GM19240 (cell line): Measurements from ENCODE around the gene IGSF21.

Experiments used
- DNase-seq: peaks from one replicate; pipeline ENCODE4 v3.0.0; 2011; ENCODE audit warnings: low spot score; ENCODE audit not compliant: insufficient read length

Gene IGSF21

DNA sequence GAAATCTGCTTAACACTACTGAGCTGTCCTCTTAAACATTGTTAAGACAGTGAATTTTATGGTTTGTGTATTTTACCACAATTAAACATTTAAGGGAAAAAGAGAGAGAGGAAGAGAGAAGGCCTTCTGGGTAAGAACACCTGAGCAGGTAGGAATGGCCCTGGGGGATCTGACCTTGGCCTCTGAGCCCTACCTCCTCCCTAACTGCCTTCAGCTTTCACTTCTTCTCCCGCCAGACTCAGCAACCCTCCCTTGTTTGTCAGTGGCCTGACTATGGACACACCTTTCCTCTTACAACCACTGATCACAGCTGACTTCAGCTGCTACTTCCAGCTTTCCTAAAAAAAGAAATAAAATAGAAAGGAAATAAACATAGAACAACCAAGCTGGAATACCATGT, 13.5 kb upstream of the IGSF21 start:
- DNase-seq: no peak

DNA sequence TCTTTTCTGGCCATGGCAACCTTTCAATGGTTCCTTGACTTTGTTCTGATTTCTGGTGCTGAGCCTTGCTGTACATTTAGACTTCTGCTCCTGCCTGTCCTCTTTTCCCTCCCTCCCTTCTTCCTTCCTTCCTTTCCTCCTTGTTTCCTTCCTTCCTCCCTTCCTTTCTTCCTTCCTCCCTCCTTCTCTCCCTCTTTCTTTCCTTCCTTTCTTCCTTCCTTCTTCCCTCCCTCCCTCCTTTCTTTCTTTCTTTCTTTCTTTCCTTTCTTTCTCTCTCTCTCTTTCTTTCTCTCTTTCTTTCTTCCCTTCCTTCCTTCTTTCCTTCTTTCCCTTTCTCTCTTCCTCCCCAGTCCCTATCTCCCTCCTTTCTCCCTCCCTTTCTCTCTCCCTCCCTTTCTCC, 10.4 kb upstream of the IGSF21 start:
- no peak for DNase-seq

DNA sequence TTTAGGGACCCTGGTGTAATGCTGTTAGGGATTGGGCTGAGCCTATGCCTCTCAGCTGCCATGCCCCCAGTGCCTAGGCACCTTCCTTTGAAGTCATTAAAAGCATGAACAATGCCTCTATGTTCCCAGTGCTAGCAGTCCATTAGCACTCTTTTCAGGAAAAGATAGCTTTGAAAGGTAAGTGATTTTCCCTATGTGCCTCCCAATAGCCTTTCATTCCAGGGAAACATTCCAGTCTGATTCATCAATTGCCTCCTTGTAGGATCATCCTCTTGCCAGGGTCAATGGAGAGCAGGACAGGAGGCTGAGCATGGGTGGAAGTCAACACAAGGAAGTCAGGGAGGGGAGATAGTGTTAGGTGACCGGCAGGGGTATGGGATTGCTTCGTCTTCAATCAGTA, 8.6 kb upstream of the IGSF21 start:
- no peak for DNase-seq

DNA sequence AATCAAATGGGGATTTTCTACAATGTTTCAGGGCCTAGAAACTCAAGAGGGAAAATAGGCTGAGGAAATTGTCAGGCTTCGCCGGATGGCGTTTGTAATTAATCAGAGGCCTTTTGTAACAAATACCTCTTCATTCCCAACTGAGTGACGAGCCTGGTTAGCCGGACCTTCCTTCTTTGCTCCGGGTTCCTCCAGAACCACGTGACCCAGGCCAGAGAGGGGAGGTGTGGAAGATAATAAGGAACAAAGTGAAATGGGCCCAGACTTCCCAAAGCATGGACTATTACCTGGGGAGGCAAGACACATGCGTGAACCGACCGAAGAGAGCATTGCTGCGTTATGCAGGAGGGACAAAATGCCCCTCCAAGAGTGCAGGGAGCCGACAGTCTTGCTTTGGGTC, 7.5 kb upstream of the IGSF21 start:
- no peak for DNase-seq

DNA sequence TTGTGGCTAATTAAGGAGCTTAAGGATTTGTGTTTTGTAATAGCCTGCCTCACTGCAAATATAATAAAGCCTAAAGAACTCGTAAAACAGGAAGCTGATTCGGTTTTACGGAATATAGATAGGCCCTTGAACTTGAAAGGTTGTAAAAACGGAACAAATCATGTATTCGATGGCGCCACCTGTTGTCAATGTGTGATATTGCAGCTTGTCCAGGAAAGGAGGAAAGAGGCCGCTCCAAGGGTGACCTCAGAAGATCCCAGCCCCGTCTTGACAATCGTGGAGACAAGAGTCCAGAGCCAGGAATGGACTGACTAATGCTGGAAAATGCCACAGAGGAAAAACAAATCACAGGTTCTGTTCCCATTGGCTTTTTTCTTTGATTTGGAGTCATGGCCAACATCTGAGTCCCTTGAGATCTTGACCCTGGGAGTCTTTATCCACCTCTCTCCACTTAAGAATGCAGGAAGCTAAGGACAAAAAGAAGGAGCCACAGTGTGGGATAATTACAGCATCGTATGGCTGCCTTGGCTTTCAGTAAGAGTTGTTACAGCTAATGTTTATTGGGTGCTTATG, 7.0 kb upstream of the IGSF21 start:
- peak; percentile 61 for DNase-seq

DNA sequence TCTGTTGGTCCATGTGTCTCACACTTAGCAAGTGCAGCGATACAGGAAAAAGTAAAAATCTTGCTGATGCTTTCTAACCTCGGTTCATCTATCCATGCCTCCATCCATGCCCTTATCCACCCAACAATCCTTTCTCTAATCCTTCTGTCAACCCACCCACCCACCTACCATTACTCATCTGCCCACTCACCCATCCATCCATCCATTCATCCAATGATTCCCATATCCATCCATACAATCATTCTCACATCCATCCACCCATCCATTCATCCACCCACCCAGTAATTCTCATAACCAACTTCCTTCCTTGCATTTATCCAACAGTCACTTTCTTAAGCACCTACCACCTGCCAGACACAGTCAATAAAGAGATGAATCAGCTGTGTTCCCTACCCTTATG, 6.1 kb upstream of the IGSF21 start:
- DNase-seq: no peak

DNA sequence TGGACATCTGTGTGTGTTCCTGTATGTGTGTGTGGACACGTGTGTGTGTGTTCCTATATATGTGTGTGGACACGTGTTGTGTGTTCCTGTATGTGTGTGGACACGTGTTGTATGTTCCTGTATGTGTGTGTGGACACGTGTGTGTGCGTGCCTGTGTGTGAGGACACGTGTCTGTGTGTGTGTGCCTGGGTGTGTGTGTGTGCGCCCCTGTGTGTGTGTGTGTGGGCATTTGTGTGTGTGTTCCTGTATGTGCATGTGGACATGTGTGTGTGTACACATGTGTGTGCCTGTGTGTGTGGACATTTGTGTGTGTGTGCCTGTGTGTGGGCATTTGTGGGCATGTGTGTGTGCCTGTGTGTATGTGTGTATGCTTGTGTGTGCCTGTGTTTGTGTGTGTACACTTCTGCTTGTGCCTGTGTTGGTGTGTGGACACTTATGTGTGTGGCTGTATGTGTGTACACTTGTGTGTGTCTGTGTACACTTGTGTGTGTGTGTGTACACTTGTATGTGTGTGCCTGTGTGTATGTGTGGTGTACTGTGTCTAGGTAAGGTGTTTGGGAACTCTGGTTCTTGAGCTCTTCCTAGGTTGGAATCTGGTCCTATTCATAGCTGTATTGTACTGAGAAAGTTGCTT, 3.7 kb upstream of the IGSF21 start:
- no peak for DNase-seq

DNA sequence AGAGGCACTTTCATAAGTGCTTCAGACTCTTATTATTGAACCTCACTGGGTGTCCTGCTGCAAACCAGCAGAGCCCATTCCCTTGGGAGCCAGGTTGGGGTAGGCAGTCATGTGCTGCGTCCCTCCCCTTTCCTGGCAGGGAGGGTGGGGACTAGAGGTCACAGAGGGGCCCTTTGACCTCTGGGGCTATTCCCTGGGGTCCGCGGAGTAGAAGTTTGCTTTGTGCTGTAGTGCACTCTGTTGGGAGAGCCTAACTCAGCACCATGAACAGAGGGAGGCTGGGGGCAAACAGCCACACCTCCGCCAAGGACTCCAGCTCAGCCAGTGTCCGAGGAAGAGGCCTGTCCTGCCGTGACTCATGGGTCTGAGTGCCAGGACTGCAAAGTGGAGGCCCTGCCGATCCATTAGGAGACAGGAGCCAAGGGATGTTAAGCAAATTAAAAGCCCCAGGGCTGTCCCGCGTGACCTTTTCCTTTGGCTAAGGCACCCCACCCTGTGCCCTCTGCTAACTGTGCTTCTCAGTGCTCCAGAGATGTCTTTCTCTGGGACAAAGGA, 3.0 kb upstream of the IGSF21 start:
- DNase-seq: no peak

DNA sequence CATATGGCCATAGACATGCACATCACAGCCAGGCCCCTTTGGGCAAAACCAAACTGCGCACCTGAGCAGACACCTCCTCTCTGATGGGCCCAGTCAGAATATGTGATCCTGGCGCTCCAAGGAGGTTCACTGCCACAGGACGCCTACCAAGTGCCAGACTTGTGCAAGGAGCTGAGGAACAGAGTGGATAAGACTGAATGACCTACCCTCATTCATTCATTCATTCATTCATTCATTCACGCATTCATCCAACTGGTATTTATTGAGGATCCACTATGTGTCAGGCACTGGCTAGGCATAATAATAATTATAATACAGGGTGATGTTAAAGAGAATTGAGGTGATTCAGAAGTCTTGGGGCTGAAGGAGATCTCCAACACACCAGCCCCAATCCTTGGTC, 2.4 kb upstream of the IGSF21 start:
- DNase-seq: no peak

DNA sequence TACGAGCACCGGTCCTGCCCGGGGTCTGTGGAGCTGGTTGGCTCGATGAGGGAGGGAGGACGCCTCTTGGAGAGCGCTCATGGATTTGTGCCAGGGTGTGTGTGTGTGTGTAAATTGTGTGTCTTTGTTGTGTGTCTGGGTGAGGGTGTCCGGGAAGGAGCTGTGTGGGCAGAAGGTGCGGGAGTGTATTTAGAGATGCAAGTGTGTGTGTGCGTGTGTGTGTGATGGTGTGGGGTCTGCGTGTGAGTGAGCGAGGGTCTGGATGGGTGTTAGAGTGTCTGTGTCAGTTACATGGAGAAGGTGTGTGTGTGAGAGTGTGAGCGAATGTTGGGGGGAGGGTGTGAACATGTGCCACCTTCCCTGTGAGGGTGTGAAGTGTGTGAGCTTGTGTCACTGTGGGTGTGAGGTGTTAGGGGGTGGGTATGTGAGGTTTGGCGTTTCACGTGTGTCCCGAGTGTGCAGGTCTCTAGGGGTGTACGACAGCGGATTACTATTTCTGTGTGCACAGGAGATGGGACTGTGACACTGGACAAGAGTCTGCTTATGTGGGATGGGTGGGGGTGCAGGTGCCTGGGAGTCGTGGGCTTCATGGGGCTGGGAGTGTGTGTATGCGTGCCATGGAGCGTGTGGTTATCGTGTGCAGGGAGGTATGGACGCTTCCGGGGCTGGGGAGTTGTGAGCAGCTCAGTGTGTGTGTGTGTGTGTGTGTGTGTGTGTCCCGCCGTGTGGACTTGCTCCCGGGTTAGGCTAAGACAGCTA, 880 bp downstream of the IGSF21 start:
- no peak for DNase-seq

DNA sequence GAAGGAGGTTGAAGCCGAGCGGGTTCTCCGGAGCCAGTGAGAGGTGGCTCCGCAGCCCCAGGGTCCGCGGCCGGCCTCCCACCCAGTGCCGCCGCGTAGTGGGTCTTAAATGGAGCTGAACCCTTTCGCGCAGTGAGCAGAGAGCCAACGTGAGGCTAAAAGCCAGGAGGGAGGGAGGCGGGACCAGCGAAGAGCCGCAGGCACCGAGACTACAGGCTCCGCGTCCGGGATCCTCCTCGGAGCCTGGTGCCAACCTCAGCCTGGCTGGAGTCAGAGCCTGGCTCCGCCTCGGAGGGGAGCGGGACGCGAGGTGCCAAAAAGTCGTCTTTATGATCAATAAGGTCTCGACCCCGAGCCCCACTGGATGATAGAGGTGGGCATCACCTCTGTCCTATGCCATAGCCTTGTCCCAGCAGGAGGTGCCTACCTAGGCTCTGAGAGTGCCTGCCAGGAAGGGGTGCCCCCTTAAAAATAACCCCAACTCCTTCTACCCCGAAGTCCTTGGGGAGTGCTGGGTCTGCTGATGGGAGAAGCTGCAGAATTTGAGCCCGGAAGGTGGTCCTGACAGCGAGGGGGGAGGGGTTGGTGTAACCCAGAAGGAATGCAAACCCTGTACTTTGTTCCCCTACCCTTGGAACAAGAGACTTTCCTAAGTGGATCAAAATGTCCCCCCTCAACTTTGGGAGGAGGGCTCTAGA, 1.6 kb downstream of the IGSF21 start:
- no peak for DNase-seq

DNA sequence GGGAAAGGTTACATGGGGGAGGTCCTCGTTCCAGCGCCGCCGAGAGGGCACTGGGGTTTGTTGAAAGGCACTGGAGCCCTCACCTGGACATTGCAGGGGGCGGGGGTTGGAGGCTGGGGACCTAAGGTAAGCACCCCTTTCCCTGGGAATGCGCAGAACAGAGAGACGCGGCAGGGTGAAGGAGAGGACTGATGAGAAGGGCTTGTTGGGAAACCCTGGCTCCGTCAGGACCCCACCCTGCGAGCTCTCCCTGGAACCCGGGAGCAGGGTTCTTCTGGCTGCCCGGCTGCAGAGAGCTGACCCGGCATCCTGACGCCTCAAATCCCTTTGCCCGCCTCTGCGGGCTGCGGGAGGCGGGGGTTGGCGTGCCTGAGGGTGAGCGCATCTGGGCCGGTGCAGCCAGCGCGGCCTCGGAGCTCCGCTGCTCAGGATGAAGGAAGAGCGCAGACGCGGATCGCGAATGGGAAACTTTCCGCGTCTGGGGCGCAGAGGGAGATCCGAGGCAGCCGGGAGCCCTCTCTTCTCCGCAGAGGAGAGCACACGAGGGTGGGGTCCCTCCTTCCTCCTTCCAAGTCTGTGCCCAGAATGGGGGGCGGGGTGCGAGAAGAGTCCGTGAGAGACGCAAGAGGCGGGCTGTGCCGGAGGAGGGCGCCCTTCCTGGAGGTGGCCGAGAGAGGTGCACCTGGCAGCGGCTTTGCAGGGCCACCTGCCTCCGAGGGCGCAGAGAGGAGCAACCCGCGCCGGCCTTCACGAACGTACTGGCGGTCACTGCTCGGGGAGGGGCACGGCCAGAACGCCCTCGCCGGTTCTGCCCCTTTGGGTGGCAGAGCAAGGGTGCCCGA, 2.4 kb downstream of the IGSF21 start:
- DNase-seq: no peak

DNA sequence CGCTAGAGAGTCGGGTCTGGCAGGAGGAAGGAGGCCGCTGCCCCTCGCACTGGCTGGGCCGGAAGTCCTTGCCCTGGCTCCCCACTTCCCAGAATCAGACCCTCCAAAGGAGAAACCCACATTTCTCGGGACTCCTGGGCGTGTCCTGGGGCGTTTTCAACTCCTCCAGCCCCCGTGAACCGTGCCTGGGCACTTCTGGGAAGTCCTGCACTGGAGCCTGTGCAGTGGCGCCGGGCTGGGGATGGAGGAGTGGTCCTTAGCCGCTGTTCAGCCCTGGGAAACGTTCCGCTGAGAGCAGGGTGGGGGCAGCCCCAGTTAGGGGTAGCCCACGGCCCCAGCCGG, 3.0 kb downstream of the IGSF21 start:
- no peak for DNase-seq

DNA sequence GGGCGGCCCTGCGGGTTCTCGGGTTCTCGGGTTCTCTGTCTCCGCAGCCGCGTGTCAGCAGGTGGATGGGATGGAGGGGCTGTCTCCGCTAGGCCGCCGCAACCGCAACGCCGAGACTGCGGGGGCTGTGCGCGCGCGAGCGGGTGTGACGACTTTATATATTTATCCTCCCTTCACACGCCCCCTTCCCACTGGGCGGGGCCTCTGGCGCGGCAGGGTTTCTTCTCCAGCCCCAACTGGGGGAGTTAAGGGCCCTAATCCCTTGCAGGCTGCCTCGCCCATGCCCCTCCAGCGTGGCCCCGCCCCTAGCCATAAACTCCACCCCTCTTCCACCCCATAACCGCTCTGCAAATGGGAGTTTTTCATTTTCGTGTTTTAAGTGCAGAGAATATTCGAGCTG, 3.4 kb downstream of the IGSF21 start:
- no peak for DNase-seq

DNA sequence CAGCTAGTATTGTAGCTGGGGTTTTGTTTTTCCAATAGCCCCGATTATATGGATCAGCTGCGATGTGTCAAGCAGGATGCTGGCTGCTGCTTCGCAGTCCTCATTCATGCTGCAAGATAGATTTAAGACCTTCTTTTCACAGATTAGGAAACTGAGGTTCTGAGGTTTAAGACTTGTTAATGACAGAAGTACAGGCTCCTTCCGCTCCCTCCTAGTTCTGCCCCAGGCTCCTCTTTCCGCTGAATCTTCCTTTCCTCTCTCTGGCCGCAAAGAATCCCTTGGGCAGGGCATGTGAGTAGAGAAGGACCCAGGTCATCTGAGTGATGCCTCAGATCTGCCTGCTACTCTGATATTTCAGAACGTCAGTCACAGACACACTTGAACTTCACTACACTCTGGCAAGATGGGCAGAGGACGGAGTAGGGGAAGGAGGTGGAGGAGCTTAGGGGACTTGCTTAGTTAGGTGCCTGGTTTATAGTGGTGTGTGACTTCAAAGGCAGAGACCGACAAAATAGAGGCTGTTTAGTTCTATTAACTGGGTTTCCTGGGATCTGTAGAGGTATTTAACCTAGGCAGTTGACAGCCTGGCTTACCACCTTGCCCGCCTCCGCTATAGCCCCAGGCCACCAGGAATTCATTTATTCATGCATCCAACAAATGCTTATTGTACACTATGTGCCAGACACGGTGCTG, 4.2 kb downstream of the IGSF21 start:
- no peak for DNase-seq

DNA sequence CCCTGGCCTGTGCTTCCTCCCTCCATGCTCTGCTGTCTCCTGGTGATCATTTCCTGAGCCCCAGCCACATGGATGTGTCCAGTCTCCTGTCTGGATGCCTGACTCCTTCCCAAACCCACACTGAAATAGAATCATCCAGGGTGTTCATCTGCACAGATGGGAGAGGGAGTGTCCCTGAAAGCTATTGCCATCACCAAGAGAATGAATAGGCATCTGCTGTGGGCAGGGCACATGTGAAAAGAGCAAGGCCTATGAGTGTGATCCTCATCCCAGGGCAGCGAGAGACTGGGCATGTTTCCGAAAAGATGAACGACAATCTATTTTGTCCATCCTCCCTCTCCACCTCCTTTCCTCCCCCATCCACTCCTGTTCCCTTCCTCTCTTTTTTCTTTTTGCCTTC, 5.0 kb downstream of the IGSF21 start:
- DNase-seq: no peak

DNA sequence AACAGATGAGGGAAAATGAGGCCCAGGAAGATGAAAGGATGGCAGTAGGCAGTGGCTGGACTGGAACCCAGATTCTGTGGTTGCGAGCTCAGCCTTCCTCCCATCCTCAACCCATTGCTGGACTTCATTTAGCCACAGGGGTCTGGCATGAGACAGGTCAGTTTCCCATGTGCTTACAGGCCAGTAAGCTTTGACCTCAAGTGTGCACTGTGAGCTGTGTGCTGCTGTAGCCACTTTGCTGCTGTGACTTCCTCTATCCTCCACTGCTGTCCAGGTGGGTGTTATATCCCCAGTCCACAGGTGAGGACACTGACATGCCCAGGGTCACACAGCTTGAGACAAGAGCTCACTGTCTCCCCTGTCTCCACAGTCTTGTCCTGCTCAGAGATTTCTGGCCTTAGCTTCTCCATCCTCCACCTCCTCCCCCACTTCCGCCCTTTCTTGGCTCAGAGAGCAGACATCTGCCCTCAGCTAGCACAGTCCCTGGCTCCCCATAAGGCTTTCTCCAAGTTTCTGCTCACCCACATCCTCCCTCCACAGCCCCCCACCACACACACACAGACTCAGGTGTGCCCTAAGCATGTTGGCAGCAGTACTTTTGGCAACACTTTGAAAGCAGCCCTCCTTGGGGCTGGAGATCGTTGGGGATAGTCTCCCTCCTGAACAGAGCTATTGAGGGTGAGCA, 7.3 kb downstream of the IGSF21 start:
- DNase-seq: no peak

DNA sequence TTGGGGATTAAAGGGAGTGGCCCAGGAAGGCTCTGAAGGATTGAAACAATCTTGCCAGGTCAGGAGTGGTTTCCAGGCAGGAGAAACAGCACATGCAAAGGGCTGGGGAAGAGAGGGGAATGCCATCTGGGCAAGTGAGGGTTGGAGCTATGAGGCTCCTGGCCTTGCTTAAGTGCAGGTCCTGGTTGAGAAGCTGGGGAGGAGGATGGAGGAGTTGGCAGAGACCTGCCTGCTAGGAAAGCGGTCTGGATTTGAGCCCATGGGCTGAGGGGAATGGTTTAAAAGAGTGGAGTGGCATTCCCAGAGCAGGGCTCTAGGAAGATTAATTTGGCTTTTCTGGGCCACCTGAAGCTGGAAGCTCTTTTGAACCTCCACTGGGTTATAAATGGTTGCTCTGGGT, 9.2 kb downstream of the IGSF21 start:
- DNase-seq: no peak

DNA sequence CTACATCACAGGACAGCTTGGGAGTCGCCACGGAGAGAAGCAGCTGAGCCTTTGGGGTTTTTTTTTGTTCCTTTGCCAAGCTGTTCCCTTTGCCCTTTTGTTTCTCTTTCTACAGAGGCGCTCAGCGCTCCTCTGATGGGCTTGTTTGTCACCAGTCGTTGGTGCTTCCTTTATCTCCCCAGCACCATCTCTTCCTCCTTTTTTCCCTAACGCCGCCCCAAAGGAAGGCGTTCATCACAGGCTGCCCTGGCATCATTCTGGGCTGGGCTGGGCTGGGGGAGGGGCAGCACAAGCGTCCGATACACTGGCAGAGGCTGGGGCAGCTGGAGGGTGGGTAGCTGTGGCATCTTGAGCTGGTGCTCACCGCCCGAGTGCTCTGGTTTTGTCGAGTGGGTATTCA, 10.5 kb downstream of the IGSF21 start:
- no peak for DNase-seq

DNA sequence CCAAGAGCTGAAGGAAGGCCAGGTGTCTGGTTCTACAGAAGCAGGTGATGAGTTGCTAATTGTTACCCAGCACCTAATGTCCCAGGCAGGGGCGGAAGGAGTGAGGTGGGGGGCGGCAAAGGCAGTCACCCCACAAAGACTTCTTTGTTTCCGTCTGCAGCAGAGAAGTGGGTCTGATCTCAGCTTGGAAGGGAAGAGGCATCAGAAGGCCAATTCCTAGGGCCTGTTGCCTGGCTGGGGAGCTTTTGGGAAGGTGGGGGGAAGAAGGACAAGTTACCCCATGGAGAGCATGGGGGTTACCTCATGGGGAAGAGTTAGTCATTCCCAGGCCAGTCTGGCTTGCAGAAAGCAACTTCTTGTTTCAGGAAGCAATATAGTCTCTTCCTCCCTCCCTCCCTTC, 10.9 kb downstream of the IGSF21 start:
- DNase-seq: no peak
